Heart right ventricle (tissue), 16 donors: ENCODE data around the gene JPH2. TPM values are rescaled to one million over a fixed set of nuclear protein-coding genes. Genes with fewer than 3 reads are reported as not detected.

Experiments
- ATAC-seq, 8 donors: fragments of 200-7000 bp; cut with Tn5 transposase; one replicate each; pipeline ENCODE4 v1.9.1; 2020; ENCODE audit warnings: mild to moderate bottlenecking in 8 of 8, moderate library complexity in 8 of 8, moderate number of reproducible peaks in 1 of 8
- DNase-seq, 2 donors: peaks; one replicate each; pipeline ENCODE4 v3.0.0-alpha.2; 2020
- H3K27ac ChIP-seq, 10 donors: fragments of 200-600 bp; sonication (generic) in 2 of 10; one replicate each; pipeline versions ENCODE4 v1.5.0 to v1.8.0; 2020 to 2022; ENCODE audit warnings: mild to moderate bottlenecking in 3 of 10
- H3K27me3 ChIP-seq, 7 donors: fragments of 200-600 bp; one replicate each; pipeline ENCODE4 v1.8.0; 2021 to 2022; ENCODE audit warnings: mild to moderate bottlenecking in 2 of 7
- H3K36me3 ChIP-seq, 9 donors: fragments of 200-600 bp; sonication (generic) in 1 of 9; one replicate each; pipeline versions ENCODE4 v1.5.0 to v1.8.0; 2020 to 2022; ENCODE audit warnings: mild to moderate bottlenecking in 2 of 9
- H3K4me1 ChIP-seq, 9 donors: fragments of 200-600 bp; sonication (generic) in 1 of 9; one replicate each; pipeline versions ENCODE4 v1.5.0 to v1.8.0; 2020 to 2022; ENCODE audit warnings: mild to moderate bottlenecking in 4 of 9
- H3K4me3 ChIP-seq, 10 donors: fragments of 200-600 bp; sonication (generic) in 2 of 10; one replicate each; pipeline versions ENCODE4 v1.5.0 to v1.8.0; 2020 to 2022; ENCODE audit warnings: mild to moderate bottlenecking in 7 of 10, moderate library complexity in 2 of 10
- H3K9me3 ChIP-seq, 11 donors: fragments of 200-600 bp in 10 of 11; sonication (generic) in 2 of 11; one replicate each; pipeline versions ENCODE4 v1.5.0 to v1.8.0; 2013 to 2022; ENCODE audit warnings: mild to moderate bottlenecking in 2 of 11, control low read depth in 1 of 11, moderate library complexity in 1 of 11
- WGBS, 2 donors: extraction: QIAGEN DNeasy Blood & Tissue Kit; methylation state at CpG; one replicate each; pipeline ENCODE4 v1.1.7; 2013; ENCODE audit warnings: inconsistent platforms in 1 of 2; 5-methylcytosine and 5-hydroxymethylcytosine counted together
- intact Hi-C, 10 donors: fragments of 100-400 bp; cut with DNase I; formaldehyde crosslinking; loops; one replicate each; pipeline versions ENCODE4 v1.11.1 to v1.14.2; 2022
- polyA plus RNA-seq, 2 donors: library from polyadenylated mRNA; stranded (reverse); fragments of 200-250 nt; gene quantifications; one replicate each; pipeline ENCODE4 v1.2.3, GENCODE V29; 2013
- total RNA-seq, 10 donors: library from RNA; stranded (reverse); fragmentation: NEBNext Ultra II Directional in 3 of 10; extraction: Animal tissue kit (Norgen Biotek cat#: 25700) in 3 of 10; gene quantifications; one replicate each; pipeline versions ENCODE4 v1.2.1 to v1.2.4, GENCODE V29; 2021 to 2023
- TF ChIP-seq, protein P1 (sequence below), 9 donors: fragments of 200-600 bp; sonication (generic) in 2 of 9; IDR thresholded peaks; one replicate each; pipeline versions ENCODE4 v1.5.0 to v1.8.0; 2021 to 2022; ENCODE audit warnings: antibody characterized with exemption in 9 of 9, mild to moderate bottlenecking in 5 of 9, moderate library complexity in 1 of 9
- donor health status: Arrhythmogenic right ventricular cardiomyopathy.
- donor health status: ischemic (EF 13 %, LVEDD 7.1; RV severe dilation, severe dysfunction).
- donor health status: healthy with polysubstance abuse.
- donor health status: DM: no; HTN: yes; CAD: no.
- donor health status: DM: no; HTN: no; CAD: no.
- donor health status: ischemic (EF 25% LVEDD 6.9; RV normal size, moderate dysfunction).
- donor health status: ischemic (EF 25% LVEDD 5.7; RV mildly dilated, moderate dysfunction).
- donor health status: healthy.
- donor health status: DM: yes; HTN: yes; CAD: no.
- donor health status: Ischemic cardiomyopathy.
- donor health status: ischemic (EF 35%, LVEDD 5.7; RV mildly dilated, moderate dysfunction).
- donor health status: nonischemic (EF 11% LVEDD 7.7; RV severe dilation, severe dysfunction).
- donor health status: DM: yes; HTN: yes; CAD: no.
- donor health status: PGD.
- donor health status: ischemic (EF 29% LVEDD 5.4; RV normal size, mild dysfunction).
- donor health status: nonischemic (EF 23%, LVEDD 6.1; RV moderate dilation, normal function).

The JPH2 gene
- total and polyA plus RNA-seq, 12 donors = 61.9 to 215 (median 146) TPM

DNA sequence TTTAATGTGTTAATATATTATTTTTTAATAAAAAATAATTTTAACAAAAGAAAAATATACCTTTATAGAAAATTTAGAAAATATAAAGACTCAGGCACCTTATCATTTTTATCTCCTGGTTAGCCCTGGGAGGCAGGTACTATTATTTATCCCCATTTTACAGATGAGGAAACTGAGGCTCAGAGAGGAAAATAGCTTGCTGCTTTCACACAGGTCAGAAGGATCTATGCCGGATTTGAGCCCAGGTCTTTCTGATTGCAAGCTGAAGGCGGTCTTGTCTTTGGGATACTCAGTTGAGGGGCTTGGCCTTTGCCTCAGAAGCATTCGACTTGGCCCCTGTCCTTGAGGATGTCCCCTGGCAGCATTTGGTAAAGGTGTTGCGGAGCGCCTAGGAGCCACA is 35.0 kb upstream of the JPH2 start:
- intact Hi-C loops = no loop called here
- Histone ChIP-seq H3K27me3 (no peaks in the 10 kb centered on the region), H3K4me1 (peaks cover 0 to 44% (median 10%) of the 10 kb centered on the region in 9 donors), H3K27ac (peak overlapping the region in 4 of 10 donors; percentile 46 to 68 (median 54)), H3K4me3 (no peak overlapping the region), H3K9me3 (no peaks in the 10 kb centered on the region), H3K36me3 (peaks cover 0 to 23% (median 0%) of the 10 kb centered on the region in 9 donors)
- ATAC-seq (no peak), DNase-seq (no peak)
- TF ChIP-seq, protein P1, sequence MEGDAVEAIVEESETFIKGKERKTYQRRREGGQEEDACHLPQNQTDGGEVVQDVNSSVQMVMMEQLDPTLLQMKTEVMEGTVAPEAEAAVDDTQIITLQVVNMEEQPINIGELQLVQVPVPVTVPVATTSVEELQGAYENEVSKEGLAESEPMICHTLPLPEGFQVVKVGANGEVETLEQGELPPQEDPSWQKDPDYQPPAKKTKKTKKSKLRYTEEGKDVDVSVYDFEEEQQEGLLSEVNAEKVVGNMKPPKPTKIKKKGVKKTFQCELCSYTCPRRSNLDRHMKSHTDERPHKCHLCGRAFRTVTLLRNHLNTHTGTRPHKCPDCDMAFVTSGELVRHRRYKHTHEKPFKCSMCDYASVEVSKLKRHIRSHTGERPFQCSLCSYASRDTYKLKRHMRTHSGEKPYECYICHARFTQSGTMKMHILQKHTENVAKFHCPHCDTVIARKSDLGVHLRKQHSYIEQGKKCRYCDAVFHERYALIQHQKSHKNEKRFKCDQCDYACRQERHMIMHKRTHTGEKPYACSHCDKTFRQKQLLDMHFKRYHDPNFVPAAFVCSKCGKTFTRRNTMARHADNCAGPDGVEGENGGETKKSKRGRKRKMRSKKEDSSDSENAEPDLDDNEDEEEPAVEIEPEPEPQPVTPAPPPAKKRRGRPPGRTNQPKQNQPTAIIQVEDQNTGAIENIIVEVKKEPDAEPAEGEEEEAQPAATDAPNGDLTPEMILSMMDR (IDR thresholded peaks at IDR 0.05) = no peak
- 97% methylated on average over 5 of the region's 5 CpGs for WGBS, 2 donors

DNA sequence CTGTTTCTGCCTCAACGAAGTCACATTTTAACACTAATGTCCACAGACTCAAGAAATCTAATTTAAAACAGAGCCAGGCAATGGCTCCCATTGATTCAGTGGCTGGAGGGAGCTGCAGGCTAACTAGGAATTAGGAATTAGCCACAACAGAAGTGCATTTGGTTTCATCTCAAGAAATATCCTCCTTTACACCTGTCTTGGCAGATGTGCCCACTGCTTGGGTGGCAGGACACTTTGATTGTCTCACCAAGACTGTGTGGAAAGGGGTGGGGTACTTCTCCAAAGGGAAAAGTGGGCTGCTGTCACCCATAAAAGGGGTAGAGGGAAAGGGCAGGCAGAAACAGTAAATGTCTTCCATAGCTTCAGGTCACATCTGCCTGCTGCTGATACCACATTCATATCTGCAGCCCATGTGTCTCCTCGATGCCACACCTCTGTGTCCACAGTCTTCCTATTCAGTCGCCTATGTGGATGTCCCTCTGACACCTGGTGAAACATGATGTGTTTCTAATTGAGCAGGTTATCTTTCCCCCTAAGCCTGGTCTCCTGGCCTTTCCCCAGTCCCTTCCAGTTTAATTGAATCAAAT is 34.5 kb upstream of the JPH2 start:
- Histone ChIP-seq H3K4me1 (peaks cover 0 to 45% (median 10%) of the 10 kb centered on the region in 9 donors), H3K27ac (peak overlapping the region in 1 of 10 donors; percentile 55), H3K36me3 (peaks cover 0 to 23% (median 0%) of the 10 kb centered on the region in 9 donors), H3K4me3 (no peak overlapping the region), H3K27me3 (no peaks in the 10 kb centered on the region), H3K9me3 (no peaks in the 10 kb centered on the region)
- intact Hi-C loops = no loop called here
- TF ChIP-seq, protein P1 (IDR thresholded peaks at IDR 0.05) = no peak
- 90 to 91% methylated on average over 3 of the region's 3 CpGs for WGBS, 2 donors
- ATAC-seq (no peak), DNase-seq (no peak)

DNA sequence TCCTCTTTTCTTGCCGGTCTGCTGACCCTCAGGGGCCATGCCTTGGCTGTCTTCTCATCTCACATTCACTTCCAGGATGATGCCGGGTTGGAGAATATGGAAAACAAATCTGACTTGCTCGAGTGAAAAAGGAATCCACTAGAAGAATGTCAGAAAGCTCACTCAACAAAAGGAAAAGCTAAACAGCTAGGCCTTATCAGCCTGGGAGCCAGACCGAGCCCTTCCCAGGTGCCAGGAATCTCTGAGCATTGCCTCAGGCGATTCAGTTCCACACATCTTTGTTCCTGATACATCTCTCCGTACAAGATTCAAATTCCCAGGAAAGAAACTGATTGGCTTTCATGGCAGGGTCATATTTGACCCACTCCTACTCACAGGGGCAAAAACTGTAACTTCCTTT is 32.8 kb upstream of the JPH2 start:
- intact Hi-C loops = loop anchor here (2.0 to 10.0 kb wide), 15 partner anchors 91 to 515 kb away; partner anchors contain the start of genes FITM2 (in 3 of the 10) and TTPAL (in 1 of the 10)
- DNase-seq (no peak), ATAC-seq (no peak)
- Histone ChIP-seq H3K27me3 (no peaks in the 10 kb centered on the region), H3K9me3 (no peaks in the 10 kb centered on the region), H3K4me1 (peaks cover 0 to 45% (median 11%) of the 10 kb centered on the region in 9 donors), H3K4me3 (no peak overlapping the region), H3K36me3 (peaks cover 0 to 19% (median 0%) of the 10 kb centered on the region in 9 donors), H3K27ac (peak overlapping the region in 8 of 10 donors; percentile 18 to 72 (median 56))
- 26 to 42% methylated on average over 6 of the region's 6 CpGs for WGBS, 2 donors
- TF ChIP-seq, protein P1 (IDR thresholded peaks at IDR 0.05) = no peak

DNA sequence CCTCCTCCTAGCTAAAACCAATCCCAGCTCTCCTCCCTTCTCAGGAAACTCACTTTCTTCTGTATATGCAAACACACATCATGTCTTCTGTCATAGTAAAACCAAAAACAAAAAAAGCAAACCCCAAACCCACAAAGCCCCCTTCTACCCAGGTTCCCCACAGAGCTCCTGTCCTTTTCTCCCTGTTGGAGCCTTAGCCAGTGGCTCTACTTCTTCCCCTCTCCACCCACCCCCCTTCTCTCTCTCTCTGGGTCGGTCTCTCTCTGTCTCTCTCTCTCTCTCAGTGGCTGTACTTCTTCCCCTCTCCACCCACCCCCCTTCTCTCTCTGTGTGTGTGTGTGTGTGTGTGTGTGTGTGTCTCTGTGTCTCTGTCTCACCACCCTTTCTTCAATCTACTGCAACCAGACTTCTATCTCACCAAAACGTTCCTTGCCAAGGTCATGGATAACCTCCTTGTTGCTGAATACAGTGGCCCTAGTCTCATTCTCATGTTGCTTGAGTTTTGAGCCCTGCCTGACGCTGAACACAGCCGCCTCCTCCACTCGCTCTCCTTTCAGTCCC is 32.3 kb upstream of the JPH2 start:
- intact Hi-C loops = loop anchor here (2.0 to 10.0 kb wide), 15 partner anchors 92 to 516 kb away; partner anchors contain the start of genes FITM2 (in 3 of the 10) and TTPAL (in 1 of the 10)
- H3K4me1 ChIP-seq = peaks cover 0 to 45% (median 12%) of the 10 kb centered on the region in 9 donors
- TF ChIP-seq, protein P1 (IDR thresholded peaks at IDR 0.05) = no peak
- 36 to 48% methylated on average over 5 of the region's 5 CpGs for WGBS, 2 donors
- H3K27ac ChIP-seq = peak overlapping the region in 9 of 10 donors; percentile 18 to 72 (median 52)
- no peak overlapping the region for H3K4me3 ChIP-seq
- ATAC-seq (peak in 2 of 8 donors; percentile 23 to 26), DNase-seq (no peak)
- H3K27me3 ChIP-seq = no peaks in the 10 kb centered on the region
- peaks cover 0 to 19% (median 0%) of the 10 kb centered on the region in 9 donors for H3K36me3 ChIP-seq
- no peaks in the 10 kb centered on the region for H3K9me3 ChIP-seq
